ENCODE results near the gene GTSF1L.
"Not testable (repeated sequence)": the region's sequence is repeated elsewhere in the genome, so short reads cannot be mapped to it uniquely, and the experiment has no call there.

GTSF1L gene

DNA sequence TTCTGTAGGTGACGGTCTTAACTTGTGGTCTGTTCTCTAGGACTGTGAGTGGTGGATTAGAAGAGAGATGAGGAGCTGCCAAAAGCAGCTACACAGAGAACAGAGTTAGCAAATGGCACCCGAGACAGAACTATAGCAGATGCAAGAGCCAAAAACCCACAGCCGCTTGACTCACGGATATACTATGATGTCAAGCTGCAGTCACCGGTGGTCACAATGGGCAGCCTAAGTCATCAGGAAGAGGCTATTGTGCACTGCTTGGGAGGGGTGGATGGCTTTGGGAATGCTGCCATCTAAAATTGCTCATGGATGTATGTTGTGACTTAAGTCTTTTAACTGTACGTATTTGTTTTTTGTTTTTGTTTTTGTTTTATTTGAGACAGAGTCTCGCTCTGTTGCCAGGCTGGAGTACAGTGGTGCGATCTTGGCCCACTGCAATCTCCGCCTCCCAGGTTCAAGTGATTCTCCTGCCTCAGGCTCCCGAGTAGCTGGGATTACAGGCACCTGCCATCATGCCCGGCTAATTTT lies at the start of gene GTSF1L:
Gene GTSF1L (minus strand): TSS at position 192 of the 528 bp plus-strand sequence. CDS start 308 bp downstream, outside the sequence.
- DNase-seq: no peak

GRCh38 chr20:43774754-43775153 lies 48.0 kb upstream of the GTSF1L start:
- DNase-seq: no peak

DNA sequence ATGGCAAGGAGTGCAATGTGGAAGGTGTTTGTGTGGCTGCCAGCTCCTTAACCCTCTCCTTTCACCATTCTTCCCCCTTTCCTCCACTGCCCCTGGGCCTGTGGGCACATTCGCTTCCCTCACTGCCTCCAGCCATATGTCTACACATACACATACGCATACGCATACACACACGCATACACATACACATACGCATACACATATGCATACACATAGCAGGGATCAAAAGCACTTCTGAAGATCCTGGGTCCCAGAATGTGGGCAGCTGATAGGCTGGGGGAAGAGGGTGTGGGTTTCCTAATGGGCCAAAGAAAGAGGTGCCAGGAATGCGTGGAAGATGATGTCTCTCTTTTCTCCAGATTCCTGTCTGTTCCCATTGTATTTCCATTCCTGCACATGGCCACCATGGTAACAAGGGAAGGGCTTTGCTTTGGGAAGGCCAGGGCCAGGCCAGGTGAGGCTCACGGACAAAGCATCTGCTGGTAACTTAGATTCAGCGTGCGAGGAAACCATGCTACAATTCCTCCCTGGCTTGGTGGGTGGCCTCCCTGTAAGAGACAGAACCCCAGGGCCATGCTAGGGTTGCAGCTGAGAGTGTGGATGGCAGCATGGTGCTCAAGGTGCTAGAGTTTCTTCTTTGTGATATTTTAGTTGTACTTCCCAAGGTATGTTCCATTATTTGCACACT lies 44.8 kb upstream of the GTSF1L start:
- DNase-seq: no peak

DNA sequence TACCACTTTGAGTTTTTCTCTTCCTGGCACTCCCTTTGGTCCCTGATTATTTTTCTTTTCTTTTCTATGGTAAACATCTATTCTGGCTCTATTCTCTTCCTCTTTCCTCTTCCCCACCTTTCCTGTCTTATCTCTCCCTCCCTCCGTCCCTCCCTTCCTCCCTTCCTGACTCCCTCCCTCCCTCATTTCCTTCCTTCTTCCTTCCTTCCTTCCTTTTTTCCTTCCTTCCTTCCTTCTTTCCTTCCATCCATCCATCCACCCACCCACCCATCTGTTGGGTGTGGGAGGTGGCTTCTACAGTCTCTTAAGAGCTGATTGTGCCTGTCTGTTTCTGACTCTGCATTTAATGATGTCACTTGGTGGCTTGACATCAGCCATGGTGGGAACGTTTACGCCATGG lies 43.5 kb upstream of the GTSF1L start:
- no peak for DNase-seq

GRCh38 chr20:43767686-43768474 lies 41.1 kb upstream of the GTSF1L start:
- no peak for DNase-seq

DNA sequence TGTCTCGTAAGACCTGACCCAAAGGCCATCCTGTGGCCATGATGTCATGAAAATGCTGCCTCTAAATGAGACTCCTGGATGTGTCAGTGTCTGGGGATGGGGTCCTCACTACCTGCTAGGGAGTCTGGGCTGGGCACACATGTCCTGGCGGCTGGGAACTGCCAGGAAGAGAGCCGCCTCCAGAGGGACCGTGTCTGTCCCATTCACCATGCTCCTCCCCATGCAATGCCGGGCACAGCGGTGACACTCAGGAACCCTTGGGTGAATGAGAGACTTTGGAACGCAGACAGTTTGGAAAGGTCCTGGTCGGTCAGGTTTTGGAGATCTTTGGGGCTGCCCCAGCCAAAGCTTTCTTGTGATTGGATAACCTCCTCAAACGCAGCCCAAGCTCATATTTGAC lies 40.1 kb upstream of the GTSF1L start:
- no peak for DNase-seq

GRCh38 chr20:43766385-43766784 lies 39.6 kb upstream of the GTSF1L start:
- DNase-seq: no peak

GRCh38 chr20:43765916-43766315 lies 39.1 kb upstream of the GTSF1L start:
- no peak for DNase-seq

DNA sequence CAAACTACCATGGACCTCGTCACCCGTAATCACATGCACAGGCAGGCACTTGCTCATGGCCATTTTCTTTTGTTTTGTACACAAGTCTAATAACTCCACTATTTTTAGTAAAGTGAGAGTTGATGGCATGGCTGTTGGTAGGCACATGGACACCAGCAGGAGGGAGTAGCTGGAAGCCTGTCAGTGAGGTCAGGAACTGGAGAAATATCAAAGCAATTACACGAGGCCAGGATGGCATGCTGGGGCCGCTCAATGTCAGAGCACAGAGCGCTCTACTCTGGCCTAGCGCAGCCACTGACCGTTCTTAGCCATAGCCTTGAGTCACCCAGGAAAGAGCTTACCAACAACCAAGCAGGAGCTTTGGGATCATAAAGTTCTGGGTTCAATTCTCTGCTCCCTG lies 36.1 kb upstream of the GTSF1L start:
- no peak for DNase-seq

GRCh38 chr20:43761386-43762340 lies 34.9 kb upstream of the GTSF1L start:
- DNase-seq: no peak

- DNase-seq: not testable (repeated sequence)
Measured at GRCh38 chr20:43757888-43758287, 31.1 kb upstream of the GTSF1L start.

GRCh38 chr20:43755851-43756250 lies 29.0 kb upstream of the GTSF1L start:
- DNase-seq: no peak

GRCh38 chr20:43755390-43755789 lies 28.6 kb upstream of the GTSF1L start:
- DNase-seq: no peak

DNA sequence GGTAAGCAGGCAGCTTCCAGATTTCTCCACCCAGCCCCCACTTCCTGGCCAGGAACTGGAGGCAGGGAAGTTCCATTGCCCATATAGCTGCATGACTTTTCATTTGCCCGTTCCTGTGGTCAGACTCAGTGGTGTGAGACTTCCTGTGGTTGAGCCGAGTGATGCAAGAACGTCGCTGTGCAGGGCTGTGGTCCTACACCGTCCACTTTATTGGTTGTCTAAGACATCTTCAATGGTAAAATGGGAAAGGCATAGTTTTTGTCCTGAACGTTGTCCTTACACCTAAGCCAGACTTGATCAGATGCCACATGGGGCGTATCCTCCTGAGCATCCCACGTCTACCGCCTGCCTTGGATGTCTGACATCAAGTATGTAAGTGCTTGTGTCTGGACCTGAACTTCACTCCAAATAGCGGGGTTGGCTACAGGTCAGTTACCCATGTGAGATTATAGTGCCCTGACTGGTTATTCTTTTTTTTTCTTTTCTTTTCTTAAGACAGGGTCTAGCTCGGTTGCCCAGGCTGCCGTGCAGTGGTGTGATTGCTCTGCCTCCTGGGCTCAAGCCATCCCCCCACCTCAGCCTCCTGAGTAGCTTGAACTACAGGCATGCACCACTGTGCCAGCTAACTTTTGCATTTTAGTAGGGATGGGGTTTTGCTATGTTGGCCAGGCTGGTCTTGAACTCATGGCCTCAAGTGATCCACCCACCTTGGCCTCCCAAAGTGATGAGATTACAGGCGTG lies 25.9 kb upstream of the GTSF1L start:
- DNase-seq: no peak

DNA sequence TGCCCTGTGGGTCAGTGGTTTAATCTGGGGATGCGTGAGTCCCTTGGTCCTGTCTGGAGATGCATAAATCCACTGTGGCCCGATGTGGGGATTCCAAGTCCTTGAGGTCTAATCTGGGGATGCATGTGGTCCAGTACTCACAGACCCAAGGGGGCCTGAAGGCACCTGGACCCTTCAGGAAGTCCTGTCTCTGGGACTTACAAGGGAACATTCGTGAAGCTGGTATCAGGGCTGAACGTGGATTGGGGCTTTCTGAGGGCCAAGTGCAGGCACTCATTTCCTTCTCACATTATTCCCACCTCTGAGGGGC lies 25.2 kb upstream of the GTSF1L start:
- no peak for DNase-seq

DNA sequence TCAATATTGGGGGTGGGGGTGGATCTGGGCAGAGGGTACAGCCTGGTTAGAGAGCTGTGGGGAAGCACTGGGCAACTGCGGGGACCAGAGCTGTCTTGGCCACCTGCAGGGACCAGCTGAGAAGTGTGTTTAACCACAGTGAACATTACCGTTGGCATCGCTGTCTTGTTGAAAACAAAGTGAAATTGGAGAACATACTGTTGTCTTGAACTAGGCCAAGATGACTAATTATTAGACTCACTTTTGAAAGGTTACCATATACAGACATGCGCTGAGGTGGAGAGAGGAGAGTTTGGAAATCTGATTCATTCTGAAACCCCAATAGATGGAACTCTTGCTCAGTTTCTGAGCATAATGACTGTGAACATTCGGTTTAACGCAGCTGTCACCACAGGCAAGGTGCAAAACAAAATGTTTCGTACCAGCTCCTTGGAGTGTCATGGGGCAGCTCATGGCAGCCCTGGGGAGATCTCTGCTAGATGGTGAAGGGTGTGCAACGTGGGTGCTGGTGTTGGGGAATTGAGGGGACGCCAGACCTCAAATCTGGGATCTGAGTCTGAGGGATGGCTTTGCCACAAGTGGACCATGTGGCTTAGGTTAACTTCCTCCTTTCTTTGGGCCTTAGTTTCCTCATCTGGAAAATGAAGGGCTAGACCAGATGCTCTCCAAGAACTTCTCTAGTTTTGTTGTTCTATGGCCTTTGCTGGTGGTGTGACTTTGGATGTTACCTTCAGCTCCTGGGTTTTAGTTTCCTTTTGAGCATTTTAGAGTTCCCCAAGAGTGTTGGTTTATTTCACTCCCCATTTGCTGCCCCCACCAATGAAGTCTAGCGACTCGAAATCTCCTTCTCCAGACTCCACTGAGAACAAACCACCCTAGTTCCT lies 24.6 kb upstream of the GTSF1L start:
- no peak for DNase-seq

DNA sequence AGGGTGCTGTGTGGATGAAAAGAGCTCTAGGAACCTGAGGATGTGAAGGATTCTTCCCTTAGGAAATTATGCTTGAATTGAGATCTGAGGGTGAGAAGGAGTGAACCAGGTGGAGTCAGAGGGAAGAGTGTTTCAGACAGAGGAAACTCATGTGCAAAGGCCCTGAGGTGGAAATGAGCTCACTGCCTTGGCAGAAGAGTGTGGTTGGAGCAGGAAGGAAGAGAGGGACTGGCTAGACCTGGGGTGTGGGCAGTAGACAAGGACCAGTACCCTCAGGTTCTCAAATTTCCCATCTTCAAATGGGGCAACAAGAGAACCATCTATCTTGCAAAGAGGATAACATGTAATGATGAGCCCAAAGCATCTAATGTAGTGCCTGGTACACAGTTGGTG lies 24.0 kb upstream of the GTSF1L start:
- no peak for DNase-seq

- DNase-seq: peak; percentile 23
Measured at GRCh38 chr20:43749734-43750294, 23.0 kb upstream of the GTSF1L start.

DNA sequence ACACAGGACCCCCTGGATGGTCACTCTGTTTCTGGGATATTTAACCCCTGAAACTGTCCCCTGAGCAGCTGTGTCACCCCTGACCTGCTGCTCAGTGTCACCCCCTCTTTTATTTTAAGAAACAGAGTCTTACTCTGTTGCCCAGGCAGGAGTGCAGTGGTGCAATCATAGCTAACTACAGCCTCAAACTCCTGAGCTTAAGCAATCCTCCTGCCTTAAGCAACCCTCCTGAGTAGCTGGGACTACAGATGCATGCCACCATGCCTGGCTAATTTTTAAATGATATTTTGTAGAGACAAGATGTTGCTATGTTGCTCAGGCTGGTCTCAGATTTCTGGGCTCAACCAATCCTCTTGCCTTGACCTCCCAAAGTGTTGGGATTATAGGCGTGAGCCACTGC lies 21.5 kb upstream of the GTSF1L start:
- no peak for DNase-seq

- DNase-seq: no peak
Measured at GRCh38 chr20:43746344-43747137, 19.7 kb upstream of the GTSF1L start.
